OCI-LY1 (cell line): Measurements from ENCODE around the gene NMT2.
"Not testable (repeated sequence)": the region's sequence is repeated elsewhere in the genome, so short reads cannot be mapped to it uniquely, and the experiment has no call there.

Source experiments
- H2AFZ ChIP-seq: fragments of 200-600 bp; sonication (generic), shearing (Covaris generic); 2 replicates; pipeline ENCODE4 v1.6.0; 2014; ENCODE audit warnings: antibody characterized with exemption, mild to moderate bottlenecking, low read length
- H3F3A ChIP-seq: fragments of 200-600 bp; sonication (generic), shearing (Covaris generic); 2 replicates; pipeline ENCODE4 v1.6.0; 2014; ENCODE audit warnings: mild to moderate bottlenecking, antibody characterized with exemption, low read length, moderate library complexity; ENCODE audit not compliant: insufficient read depth
- H3K27ac ChIP-seq: fragments of 200-600 bp; sonication (generic); 2 replicates; pipeline ENCODE4 v1.5.1; 2014; ENCODE audit warnings: low read length, mixed run types, mild to moderate bottlenecking, low read depth; ENCODE audit not compliant: poor library complexity, severe bottlenecking
- H3K27me3 ChIP-seq: fragments of 200-600 bp; sonication (generic); 2 replicates; pipeline ENCODE4 v1.6.0; 2014; ENCODE audit warnings: antibody characterized with exemption, mild to moderate bottlenecking, low read length, moderate library complexity; ENCODE audit not compliant: insufficient read depth
- H3K36me3 ChIP-seq: fragments of 200-600 bp; sonication (generic); 2 replicates; pipeline ENCODE4 v1.6.1; 2014; ENCODE audit warnings: mild to moderate bottlenecking, antibody characterized with exemption, low read length, moderate library complexity, mixed read lengths; ENCODE audit not compliant: insufficient read depth
- H3K4me1 ChIP-seq: fragments of 200-600 bp; sonication (generic); 2 replicates; pipeline ENCODE4 v1.5.1; 2014; ENCODE audit warnings: mild to moderate bottlenecking, low read length, moderate library complexity; ENCODE audit not compliant: insufficient read depth, severe bottlenecking
- H3K4me2 ChIP-seq: fragments of 200-600 bp; sonication (generic), shearing (Covaris generic); 2 replicates; pipeline ENCODE4 v1.6.1; 2014; ENCODE audit warnings: low read length
- H3K4me3 ChIP-seq: fragments of 200-600 bp; sonication (generic); 2 replicates; pipeline ENCODE4 v1.5.1; 2014; ENCODE audit warnings: low read length, low read depth, mild to moderate bottlenecking, mixed read lengths; ENCODE audit not compliant: poor library complexity, severe bottlenecking
- H3K79me2 ChIP-seq: fragments of 200-600 bp; shearing (Covaris generic); 2 replicates; pipeline ENCODE4 v1.6.1; 2016; ENCODE audit warnings: mixed run types, low read length, mixed read lengths; ENCODE audit not compliant: insufficient read depth
- H3K9ac ChIP-seq: fragments of 200-600 bp; sonication (generic), shearing (Covaris generic); 2 replicates; pipeline ENCODE4 v1.6.1; 2014; ENCODE audit warnings: mild to moderate bottlenecking, low read length, mixed read lengths
- H3K9me2 ChIP-seq: fragments of 200-600 bp; sonication (generic), shearing (Covaris generic); 2 replicates; pipeline ENCODE4 v1.6.1; 2014; ENCODE audit warnings: low read depth, mild to moderate bottlenecking, low read length, mixed read lengths
- H3K9me3 ChIP-seq: fragments of 200-600 bp; shearing (Covaris generic); 2 replicates; pipeline ENCODE4 v1.6.1; 2014; ENCODE audit warnings: low read length, mixed read lengths
- H4K20me1 ChIP-seq: fragments of 200-600 bp; sonication (generic), shearing (Covaris generic); 2 replicates; pipeline ENCODE4 v1.6.0; 2016; ENCODE audit warnings: mild to moderate bottlenecking, low read length; ENCODE audit not compliant: insufficient read depth
- CTCF ChIP-seq: fragments of 200-600 bp; sonication (generic), shearing (Covaris generic); IDR thresholded peaks from 2 replicates; pipeline ENCODE4 v1.5.1; 2017; ENCODE audit warnings: mild to moderate bottlenecking, antibody characterized with exemption, low read length, moderate library complexity, mixed read lengths
- EZH2 ChIP-seq: fragments of 200-600 bp; sonication (generic), shearing (Covaris generic); IDR thresholded peaks from 2 replicates; pipeline ENCODE4 v1.8.0; 2017; ENCODE audit warnings: borderline replicate concordance, mixed run types, mild to moderate bottlenecking, antibody characterized with exemption, low read length, moderate library complexity, mixed read lengths

NMT2 gene

GRCh38 chr10:15208221-15208620 is 39.7 kb upstream of the NMT2 start:
- Histone ChIP-seq H3K27me3 (no peaks in the 10 kb centered on the region), H3K9ac (no peak overlapping the region), H3K4me1 (peaks cover 3% of the 10 kb centered on the region), H3K4me3 (no peak overlapping the region), H3K27ac (no peak overlapping the region), H3K36me3 (no peaks in the 10 kb centered on the region), H3K9me3 (no peaks in the 10 kb centered on the region), H3K79me2 (no peaks in the 10 kb centered on the region), H3K4me2 (no peak overlapping the region), H2AFZ (no peak overlapping the region), H4K20me1 (no peaks in the 10 kb centered on the region), H3F3A (no peaks in the 10 kb centered on the region), H3K9me2 (no peaks in the 10 kb centered on the region)
- TF ChIP-seq CTCF (no peak), EZH2 (no peak)

GRCh38 chr10:15207410-15207809 is 38.9 kb upstream of the NMT2 start:
- H3F3A ChIP-seq, H3K4me1 ChIP-seq, H3K79me2 ChIP-seq, H3K4me2 ChIP-seq, H3K27ac ChIP-seq, H3K4me3 ChIP-seq, H4K20me1 ChIP-seq, H2AFZ ChIP-seq, H3K9me2 ChIP-seq, H3K36me3 ChIP-seq, H3K9ac ChIP-seq, H3K27me3 ChIP-seq, H3K9me3 ChIP-seq: not testable (repeated sequence)

DNA sequence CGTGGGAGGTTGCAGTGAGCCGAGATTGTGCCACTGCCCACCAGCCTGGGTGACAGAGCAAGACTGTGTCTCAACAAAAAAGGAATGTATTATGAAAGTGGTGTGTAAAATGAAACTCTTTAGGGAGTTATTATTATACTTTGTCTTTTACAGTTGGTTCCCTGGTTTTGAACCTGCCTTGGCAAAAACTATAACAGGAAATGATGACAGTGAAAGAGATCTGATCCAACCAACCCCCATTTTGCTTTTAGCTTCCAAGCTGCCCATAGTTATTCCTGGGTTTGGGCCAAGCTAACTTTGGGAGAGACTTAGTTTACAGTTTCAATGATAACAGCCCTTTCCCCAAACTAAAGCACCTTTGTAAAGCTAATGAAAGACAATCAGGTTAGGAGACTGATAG is 34.1 kb upstream of the NMT2 start:
- no peak overlapping the region for H3K27ac ChIP-seq
- H3K4me2 ChIP-seq = no peak overlapping the region
- no peaks in the 10 kb centered on the region for H4K20me1 ChIP-seq

DNA sequence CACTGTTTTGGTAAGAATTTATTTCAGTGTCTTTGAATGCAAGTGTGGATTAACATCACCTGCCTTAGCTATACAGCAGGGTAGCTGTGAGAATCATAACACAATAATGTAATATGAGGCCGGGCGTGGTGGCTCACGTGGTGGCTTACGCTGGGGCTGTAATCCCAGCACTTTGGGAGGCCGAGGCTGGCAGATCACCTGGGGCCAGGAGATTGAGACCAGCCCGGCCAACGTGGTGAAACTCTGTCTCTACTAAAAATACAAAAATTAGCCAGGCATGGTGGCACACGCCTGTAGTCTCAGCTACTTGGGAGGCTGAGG is 33.8 kb upstream of the NMT2 start:
- H3F3A ChIP-seq, H4K20me1 ChIP-seq, H3K4me1 ChIP-seq, H3K4me2 ChIP-seq, H3K9me2 ChIP-seq, H3K36me3 ChIP-seq, H3K79me2 ChIP-seq, H3K27me3 ChIP-seq, H3K9ac ChIP-seq, H3K9me3 ChIP-seq, H3K4me3 ChIP-seq, H3K27ac ChIP-seq, H2AFZ ChIP-seq: not testable (repeated sequence)

More for the DNA sequence above, 34.1 kb upstream of the NMT2 start:
- Histone ChIP-seq H3F3A (no peaks in the 10 kb centered on the region), H3K9me3 (no peaks in the 10 kb centered on the region), H3K4me3 (no peak overlapping the region), H2AFZ (no peak overlapping the region), H3K27me3 (no peaks in the 10 kb centered on the region), H3K36me3 (no peaks in the 10 kb centered on the region), H3K9ac (no peak overlapping the region), H3K79me2 (no peaks in the 10 kb centered on the region), H3K9me2 (no peaks in the 10 kb centered on the region), H3K4me1 (no peaks in the 10 kb centered on the region)
- TF ChIP-seq CTCF (no peak), EZH2 (no peak)
